ENCODE results near the gene FARSB.

FARSB gene

GRCh38 chr2:222683805-222684204, 27.9 kb upstream of the FARSB start:
- no peak overlapping the region for H3K14ac ChIP-seq (ENCODE audit: low read length)
- no peak overlapping the region for H4K91ac ChIP-seq (ENCODE audit: low read depth, low read length)
- no peak overlapping the region for H2BK120ac ChIP-seq (ENCODE audit: insufficient read depth, low read length, poor library complexity)
- H3K4ac ChIP-seq (ENCODE audit: low read depth, low read length) = no peak overlapping the region
- no peak overlapping the region for H2AK5ac ChIP-seq (ENCODE audit: low read length)
- no peaks in the 10 kb centered on the region for H3K9me3 ChIP-seq (ENCODE audit: insufficient read depth, low read depth, low read length)
- H3K79me1 ChIP-seq (ENCODE audit: low read length) = no peaks in the 10 kb centered on the region
- H2AFZ ChIP-seq (ENCODE audit: insufficient read depth, low read length, poor library complexity) = no peak overlapping the region
- H2BK5ac ChIP-seq (ENCODE audit: low read depth, low read length, poor library complexity) = no peak overlapping the region
- no peak overlapping the region for H2BK12ac ChIP-seq (ENCODE audit: low read length)
- no peak overlapping the region for H3K18ac ChIP-seq (ENCODE audit: low read length)
- H4K12ac ChIP-seq (ENCODE audit: low read depth, low read length) = no peak overlapping the region
- no CpG with 5 or more reads among the region's 3 CpGs for WGBS (ENCODE audit: extremely low coverage, insufficient coverage, insufficient read length)
- H3K4me2 ChIP-seq (ENCODE audit: low read length) = no peak overlapping the region
- H4K8ac ChIP-seq (ENCODE audit: low read depth, low read length) = no peak overlapping the region
- no peaks in the 10 kb centered on the region for H3K4me1 ChIP-seq (ENCODE audit: control insufficient read depth in 1 of 2, insufficient read depth in 2 of 2, low read length in 2 of 2)
- H3K36me3 ChIP-seq (ENCODE audit: control insufficient read depth in 1 of 2, insufficient read depth in 2 of 2, low read length in 2 of 2) = no peaks in the 10 kb centered on the region
- H3K4me3 ChIP-seq (ENCODE audit: low read depth, low read length) = no peak overlapping the region
- no peaks in the 10 kb centered on the region for H3K27me3 ChIP-seq (ENCODE audit: insufficient read depth, low read length)
- no peak for DNase-seq
- no peak overlapping the region for H3K9ac ChIP-seq (ENCODE audit: low read length)
- H3K27ac ChIP-seq (ENCODE audit: low read depth, low read length) = no peak overlapping the region
- H3K79me2 ChIP-seq (ENCODE audit: control insufficient read depth, insufficient read depth, low read length, poor library complexity) = no peaks in the 10 kb centered on the region
- no peak overlapping the region for H3K23ac ChIP-seq (ENCODE audit: low read length)

GRCh38 chr2:222677981-222678380, 22.1 kb upstream of the FARSB start:
- H3K4ac ChIP-seq (ENCODE audit: low read depth, low read length) = no peak overlapping the region
- no peak overlapping the region for H4K12ac ChIP-seq (ENCODE audit: low read depth, low read length)
- no peak overlapping the region for H4K91ac ChIP-seq (ENCODE audit: low read depth, low read length)
- no peak overlapping the region for H3K9ac ChIP-seq (ENCODE audit: low read length)
- no peak overlapping the region for H3K4me2 ChIP-seq (ENCODE audit: low read length)
- H3K14ac ChIP-seq (ENCODE audit: low read length) = no peak overlapping the region
- WGBS (ENCODE audit: extremely low coverage, insufficient coverage, insufficient read length) = no CpG with 5 or more reads among the region's 3 CpGs
- no peaks in the 10 kb centered on the region for H3K36me3 ChIP-seq (ENCODE audit: control insufficient read depth in 1 of 2, insufficient read depth in 2 of 2, low read length in 2 of 2)
- H3K4me1 ChIP-seq (ENCODE audit: control insufficient read depth in 1 of 2, insufficient read depth in 2 of 2, low read length in 2 of 2) = peaks cover 0 to 4% of the 10 kb centered on the region in 2 experiments
- H3K27me3 ChIP-seq (ENCODE audit: insufficient read depth, low read length) = no peaks in the 10 kb centered on the region
- no peak overlapping the region for H4K8ac ChIP-seq (ENCODE audit: low read depth, low read length)
- no peak overlapping the region for H2BK5ac ChIP-seq (ENCODE audit: low read depth, low read length, poor library complexity)
- H2BK120ac ChIP-seq (ENCODE audit: insufficient read depth, low read length, poor library complexity) = no peak overlapping the region
- no peaks in the 10 kb centered on the region for H3K79me1 ChIP-seq (ENCODE audit: low read length)
- no peak overlapping the region for H3K27ac ChIP-seq (ENCODE audit: low read depth, low read length)
- H2BK12ac ChIP-seq (ENCODE audit: low read length) = no peak overlapping the region
- H3K9me3 ChIP-seq (ENCODE audit: insufficient read depth, low read depth, low read length) = no peaks in the 10 kb centered on the region
- H3K79me2 ChIP-seq (ENCODE audit: control insufficient read depth, insufficient read depth, low read length, poor library complexity) = no peaks in the 10 kb centered on the region
- no peak overlapping the region for H3K4me3 ChIP-seq (ENCODE audit: low read depth, low read length)
- H2AK5ac ChIP-seq (ENCODE audit: low read length) = no peak overlapping the region
- no peak overlapping the region for H2AFZ ChIP-seq (ENCODE audit: insufficient read depth, low read length, poor library complexity)
- DNase-seq = peak; percentile 21 to 71
- no peak overlapping the region for H3K18ac ChIP-seq (ENCODE audit: low read length)
- H3K23ac ChIP-seq (ENCODE audit: low read length) = no peak overlapping the region

GRCh38 chr2:222673883-222674282, 18.0 kb upstream of the FARSB start:
- no peak overlapping the region for H4K12ac ChIP-seq (ENCODE audit: low read depth, low read length)
- H3K79me1 ChIP-seq (ENCODE audit: low read length) = no peaks in the 10 kb centered on the region
- no peak overlapping the region for H3K27ac ChIP-seq (ENCODE audit: low read depth, low read length)
- H3K23ac ChIP-seq (ENCODE audit: low read length) = no peak overlapping the region
- no peaks in the 10 kb centered on the region for H3K79me2 ChIP-seq (ENCODE audit: control insufficient read depth, insufficient read depth, low read length, poor library complexity)
- peaks cover 5% of the 10 kb centered on the region for H3K27me3 ChIP-seq (ENCODE audit: insufficient read depth, low read length)
- H3K4me1 ChIP-seq (ENCODE audit: control insufficient read depth in 1 of 2, insufficient read depth in 2 of 2, low read length in 2 of 2) = peaks cover 9 to 20% of the 10 kb centered on the region in 2 experiments
- no CpG with 5 or more reads among the region's 5 CpGs for WGBS (ENCODE audit: extremely low coverage, insufficient coverage, insufficient read length)
- H3K4ac ChIP-seq (ENCODE audit: low read depth, low read length) = no peak overlapping the region
- H3K36me3 ChIP-seq (ENCODE audit: control insufficient read depth in 1 of 2, insufficient read depth in 2 of 2, low read length in 2 of 2) = no peaks in the 10 kb centered on the region
- DNase-seq = peak in 1 of 2 donors; percentile 24
- no peak overlapping the region for H3K18ac ChIP-seq (ENCODE audit: low read length)
- H2BK120ac ChIP-seq (ENCODE audit: insufficient read depth, low read length, poor library complexity) = no peak overlapping the region
- H3K4me3 ChIP-seq (ENCODE audit: low read depth, low read length) = no peak overlapping the region
- H2AFZ ChIP-seq (ENCODE audit: insufficient read depth, low read length, poor library complexity) = no peak overlapping the region
- no peak overlapping the region for H2BK12ac ChIP-seq (ENCODE audit: low read length)
- no peak overlapping the region for H3K4me2 ChIP-seq (ENCODE audit: low read length)
- no peaks in the 10 kb centered on the region for H3K9me3 ChIP-seq (ENCODE audit: insufficient read depth, low read depth, low read length)
- no peak overlapping the region for H3K14ac ChIP-seq (ENCODE audit: low read length)
- H2BK5ac ChIP-seq (ENCODE audit: low read depth, low read length, poor library complexity) = no peak overlapping the region
- H2AK5ac ChIP-seq (ENCODE audit: low read length) = no peak overlapping the region
- H4K91ac ChIP-seq (ENCODE audit: low read depth, low read length) = no peak overlapping the region
- H3K9ac ChIP-seq (ENCODE audit: low read length) = no peak overlapping the region
- no peak overlapping the region for H4K8ac ChIP-seq (ENCODE audit: low read depth, low read length)

- Histone ChIP-seq H3K4me3 (ENCODE audit: low read depth, low read length) (no peak overlapping the region), H3K4me2 (ENCODE audit: low read length) (no peak overlapping the region), H2BK120ac (ENCODE audit: insufficient read depth, low read length, poor library complexity) (no peak overlapping the region), H3K79me2 (ENCODE audit: control insufficient read depth, insufficient read depth, low read length, poor library complexity) (no peaks in the 10 kb centered on the region), H2AFZ (ENCODE audit: insufficient read depth, low read length, poor library complexity) (no peak overlapping the region), H2BK5ac (ENCODE audit: low read depth, low read length, poor library complexity) (no peak overlapping the region), H3K27me3 (ENCODE audit: insufficient read depth, low read length) (peaks cover 5% of the 10 kb centered on the region), H3K14ac (ENCODE audit: low read length) (no peak overlapping the region), H3K36me3 (ENCODE audit: control insufficient read depth in 1 of 2, insufficient read depth in 2 of 2, low read length in 2 of 2) (no peaks in the 10 kb centered on the region), H3K9ac (ENCODE audit: low read length) (no peak overlapping the region), H3K4ac (ENCODE audit: low read depth, low read length) (no peak overlapping the region), H3K79me1 (ENCODE audit: low read length) (no peaks in the 10 kb centered on the region), H3K18ac (ENCODE audit: low read length) (no peak overlapping the region), H3K9me3 (ENCODE audit: insufficient read depth, low read depth, low read length) (no peaks in the 10 kb centered on the region), H2AK5ac (ENCODE audit: low read length) (no peak overlapping the region), H3K4me1 (ENCODE audit: control insufficient read depth in 1 of 2, insufficient read depth in 2 of 2, low read length in 2 of 2) (peaks cover 9 to 20% of the 10 kb centered on the region in 2 experiments), H4K12ac (ENCODE audit: low read depth, low read length) (no peak overlapping the region), H3K27ac (ENCODE audit: low read depth, low read length) (no peak overlapping the region), H4K8ac (ENCODE audit: low read depth, low read length) (no peak overlapping the region), H4K91ac (ENCODE audit: low read depth, low read length) (no peak overlapping the region), H3K23ac (ENCODE audit: low read length) (no peak overlapping the region), H2BK12ac (ENCODE audit: low read length) (no peak overlapping the region)
- DNase-seq = peak; percentile 40 to 85
- no CpG with 5 or more reads among the region's 7 CpGs for WGBS (ENCODE audit: extremely low coverage, insufficient coverage, insufficient read length)
These were observed 17.4 kb upstream of the FARSB start for GRCh38 chr2:222673273-222673672.

Data from trophoblast cell (in vitro differentiated cells and primary cell).